Parathyroid adenoma (tissue), 2 donors: ENCODE data around the gene CEACAM6.

ENCODE experiments used
- H2AFZ ChIP-seq: fragments of 300-600 bp; sonication (generic); one replicate; pipeline ENCODE4 v1.7.0; 2017; ENCODE audit warnings: antibody characterized with exemption, mild to moderate bottlenecking
- H3K27ac ChIP-seq: fragments of 300-600 bp; sonication (generic); one replicate; pipeline ENCODE4 v1.7.0; 2017
- H3K27me3 ChIP-seq: fragments of 300-600 bp; sonication (generic); one replicate; pipeline ENCODE4 v1.7.0; 2017; ENCODE audit warnings: low read length; ENCODE audit not compliant: control insufficient read depth, insufficient read depth
- H3K36me3 ChIP-seq: fragments of 300-600 bp; sonication (generic); one replicate; pipeline ENCODE4 v1.7.0; 2017; ENCODE audit warnings: low read length; ENCODE audit not compliant: control insufficient read depth, insufficient read depth
- H3K4me1 ChIP-seq: fragments of 300-600 bp; sonication (generic); one replicate; pipeline ENCODE4 v1.7.0; 2017; ENCODE audit warnings: control low read depth
- H3K4me2 ChIP-seq: fragments of 300-600 bp; sonication (generic); one replicate; pipeline ENCODE4 v1.7.0; 2017; ENCODE audit warnings: low read length
- H3K4me3 ChIP-seq: fragments of 300-600 bp; sonication (generic); one replicate; pipeline ENCODE4 v1.7.0; 2017; ENCODE audit warnings: low read depth, low read length
- H3K79me2 ChIP-seq: fragments of 300-600 bp; sonication (generic); one replicate; pipeline ENCODE4 v1.7.0; 2017; ENCODE audit warnings: control low read depth
- H3K9ac ChIP-seq: fragments of 300-600 bp; sonication (generic); one replicate; pipeline ENCODE4 v1.7.0; 2017; ENCODE audit warnings: mild to moderate bottlenecking
- H3K9me3 ChIP-seq: fragments of 300-600 bp; sonication (generic); one replicate; pipeline ENCODE4 v1.7.0; 2017; ENCODE audit warnings: low read length; ENCODE audit not compliant: control insufficient read depth
- CTCF ChIP-seq: fragments of 300-600 bp; sonication (generic); IDR thresholded peaks from one replicate; pipeline ENCODE4 v1.7.0; 2017; ENCODE audit warnings: antibody characterized with exemption, mild to moderate bottlenecking
- donor health status: primary hyperparathyroidism.

Gene CEACAM6

DNA sequence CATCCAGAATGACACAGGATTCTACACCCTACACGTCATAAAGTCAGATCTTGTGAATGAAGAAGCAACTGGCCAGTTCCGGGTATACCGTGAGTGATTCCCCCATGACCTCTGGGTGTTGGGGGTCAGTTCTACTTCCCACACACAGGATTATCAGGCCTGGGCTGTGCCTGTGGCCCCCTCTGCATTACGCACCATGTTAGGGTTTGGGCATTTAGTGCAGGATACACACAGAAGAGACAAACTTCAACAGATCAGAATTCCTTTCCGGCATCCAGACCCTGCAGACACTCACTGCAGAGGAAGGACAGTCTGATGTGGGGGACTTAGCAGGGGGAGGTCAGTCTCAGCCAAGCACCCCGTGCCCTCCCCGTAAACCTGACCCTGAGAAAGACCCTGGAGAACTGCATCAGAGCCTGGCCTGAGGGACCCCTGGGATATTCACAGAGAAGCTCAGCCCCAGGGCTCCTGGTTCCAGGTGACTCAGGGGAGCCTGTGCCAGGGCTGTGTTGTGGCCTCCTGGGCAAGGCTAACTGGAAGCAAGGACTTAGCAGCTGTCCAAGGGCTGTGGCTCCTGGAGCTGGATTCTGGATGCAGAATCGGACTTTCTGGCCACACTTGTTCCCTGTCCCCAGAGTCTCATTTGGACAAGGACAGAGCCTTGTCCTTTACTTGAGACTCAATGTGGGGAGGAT lies 45.2 kb upstream of the CEACAM6 start:
- no peak overlapping the region for H3K27ac ChIP-seq
- H3K4me1 ChIP-seq = no peaks in the 10 kb centered on the region
- H3K4me3 ChIP-seq = no peak overlapping the region
- H3K36me3 ChIP-seq = no peaks in the 10 kb centered on the region
- no peak overlapping the region for H3K4me2 ChIP-seq
- no peaks in the 10 kb centered on the region for H3K9me3 ChIP-seq
- no peak overlapping the region for H2AFZ ChIP-seq
- no peak for TF ChIP-seq CTCF
- H3K27me3 ChIP-seq = no peaks in the 10 kb centered on the region
- H3K79me2 ChIP-seq = no peaks in the 10 kb centered on the region
- no peak overlapping the region for H3K9ac ChIP-seq

DNA sequence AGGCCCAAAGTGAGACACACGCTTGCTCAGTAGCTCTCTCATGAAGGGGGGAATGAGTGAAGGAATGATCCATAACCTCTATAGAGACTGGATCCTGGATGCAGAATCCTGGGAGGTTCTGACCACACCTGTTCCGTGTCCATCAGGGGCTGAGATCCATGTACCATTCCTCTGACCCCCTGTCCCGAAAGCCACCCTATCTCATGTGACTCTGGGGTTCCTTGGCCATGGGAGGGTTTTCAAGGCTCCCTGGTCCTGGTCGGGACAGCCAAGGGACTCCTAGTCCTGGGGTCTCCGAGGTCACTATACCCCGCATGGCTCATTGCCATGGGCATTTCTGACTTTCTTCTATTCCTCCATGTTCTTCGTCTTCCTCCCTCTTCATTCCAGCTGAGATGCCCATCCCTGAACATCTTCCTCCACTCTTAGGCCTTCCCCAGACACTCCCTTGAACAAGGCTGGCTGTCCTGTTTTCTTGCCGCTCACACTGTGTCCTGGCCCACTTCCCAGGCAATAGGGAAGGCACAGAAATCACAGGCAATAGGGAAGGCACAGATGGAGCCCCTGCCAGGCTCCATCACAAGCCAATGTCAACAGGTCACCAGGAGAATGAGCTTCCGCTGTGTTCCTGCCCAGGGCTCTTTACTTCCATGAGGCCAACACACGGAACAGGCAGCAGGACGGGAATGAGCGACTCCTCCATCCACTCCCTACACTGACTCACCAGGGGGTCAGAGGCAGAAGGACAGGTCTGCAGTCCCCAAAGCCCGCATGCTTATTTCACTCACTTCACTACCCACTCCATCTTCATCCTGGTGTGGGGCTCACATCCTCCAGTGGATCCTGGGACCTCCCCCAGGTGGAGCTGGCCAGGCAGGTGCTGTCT lies 43.7 kb upstream of the CEACAM6 start:
- Histone ChIP-seq H3K27me3 (no peaks in the 10 kb centered on the region), H3K9me3 (no peaks in the 10 kb centered on the region)

GRCh38 chr19:41714598-41714997 lies 40.7 kb upstream of the CEACAM6 start:
- Histone ChIP-seq H3K79me2 (no peaks in the 10 kb centered on the region), H3K4me2 (no peak overlapping the region), H2AFZ (no peak overlapping the region), H3K4me3 (no peak overlapping the region), H3K27ac (no peak overlapping the region), H3K27me3 (no peaks in the 10 kb centered on the region), H3K36me3 (no peaks in the 10 kb centered on the region), H3K9ac (no peak overlapping the region), H3K9me3 (no peaks in the 10 kb centered on the region), H3K4me1 (no peaks in the 10 kb centered on the region)
- no peak for TF ChIP-seq CTCF

More for the DNA sequence above, 43.7 kb upstream of the CEACAM6 start:
- Histone ChIP-seq H3K9ac (no peak overlapping the region), H3K4me2 (no peak overlapping the region), H3K4me3 (no peak overlapping the region), H3K36me3 (no peaks in the 10 kb centered on the region), H3K27ac (no peak overlapping the region), H3K79me2 (no peaks in the 10 kb centered on the region), H2AFZ (no peak overlapping the region), H3K4me1 (no peaks in the 10 kb centered on the region)
- no peak for TF ChIP-seq CTCF

- no peaks in the 10 kb centered on the region for H3K9me3 ChIP-seq
- H3K4me2 ChIP-seq = no peak overlapping the region
- no peak overlapping the region for H2AFZ ChIP-seq
- no peaks in the 10 kb centered on the region for H3K79me2 ChIP-seq
- no peak overlapping the region for H3K27ac ChIP-seq
- no peak for TF ChIP-seq CTCF
- no peaks in the 10 kb centered on the region for H3K27me3 ChIP-seq
- no peaks in the 10 kb centered on the region for H3K4me1 ChIP-seq
- H3K4me3 ChIP-seq = no peak overlapping the region
- no peak overlapping the region for H3K9ac ChIP-seq
- no peaks in the 10 kb centered on the region for H3K36me3 ChIP-seq
Measured at GRCh38 chr19:41718761-41719160, 36.6 kb upstream of the CEACAM6 start.
